Right lobe of liver (tissue), 5 donors: ENCODE results near the gene ELF2. TPM values are rescaled to one million over a fixed set of nuclear protein-coding genes. Genes with fewer than 3 reads are reported as not detected.

Source experiments
- small RNA-seq, 2 experiments: library from RNA; depleted of rRNA; stranded (forward); fragments of <200 nt; gene quantifications; one replicate each; pipeline ENCODE3, GENCODE V24; 2016
- total RNA-seq, 6 experiments: library from RNA; depleted of rRNA in 2 of 6; stranded (reverse); fragments of >200 nt in 2 of 6; fragmentation: NEBNext Ultra II Directional in 3 of 6; extraction: Animal tissue kit (Norgen Biotek cat#: 25700) in 3 of 6; gene quantifications; one replicate each; pipeline versions ENCODE4 v1.1.0 to v1.2.4, GENCODE V29; 2016 to 2023
- donor health status: DM: no; HTN: no; CAD: no.
- donor health status: DM: no; HTN: no; CAD: no.
- donor health status: DM: no; HTN: yes; CAD: no.
- donor health status: DM: no; HTN: yes; CAD: no.

ELF2 gene
- total RNA-seq, 6 experiments from 2014 or later = 14.0 to 24.3 (median 16.7) TPM

Small RNA genes within 50 kb of the gene (small RNA-seq; reads per million reads assigned to genes)
- 0 reads per million in 2 experiments for gene RF00017
- gene RF00019 = 0 reads per million in 2 experiments
- 0 reads per million in 2 experiments for gene RN7SL382P
- gene RNU6-531P = 0 reads per million in 2 experiments

Other genes starting within 250 kb of the ELF2 start
- 10 to 100 TPM in 3 of 6 experiments, 1 to 10 TPM in 3; 3.5 to 20.5 (median 9.7) TPM for gene NOCT, start 161.4 kb downstream of the ELF2 start, total RNA-seq
- gene MGARP, start 103.0 kb upstream of the ELF2 start, total RNA-seq = under 1 TPM in 2 of 6 experiments, not detected in 4; 0.20 to 0.43 TPM
- 10 to 100 TPM; 13.3 to 19.8 (median 16.5) TPM for gene NAA15, start 124.3 kb upstream of the ELF2 start, total RNA-seq
- gene NDUFC1, start 125.3 kb upstream of the ELF2 start, total RNA-seq = 10 to 100 TPM; 24.7 to 41.0 (median 32.1) TPM